VCaP (cell line): ENCODE data around the gene RBL1.
A peak's percentile ranks its signal among the peaks of the same experiment; 100 is the strongest.

Experiments used
- H3K27ac ChIP-seq: fragments of 450-650 bp; 2 replicates; pipeline ENCODE4 v1.5.1; 2017
- CTCF ChIP-seq: fragments of 450-650 bp; conservative IDR thresholded peaks from 2 replicates; pipeline ENCODE4 v1.5.1; 2017; ENCODE audit warnings: mild to moderate bottlenecking, moderate library complexity

Gene RBL1

DNA sequence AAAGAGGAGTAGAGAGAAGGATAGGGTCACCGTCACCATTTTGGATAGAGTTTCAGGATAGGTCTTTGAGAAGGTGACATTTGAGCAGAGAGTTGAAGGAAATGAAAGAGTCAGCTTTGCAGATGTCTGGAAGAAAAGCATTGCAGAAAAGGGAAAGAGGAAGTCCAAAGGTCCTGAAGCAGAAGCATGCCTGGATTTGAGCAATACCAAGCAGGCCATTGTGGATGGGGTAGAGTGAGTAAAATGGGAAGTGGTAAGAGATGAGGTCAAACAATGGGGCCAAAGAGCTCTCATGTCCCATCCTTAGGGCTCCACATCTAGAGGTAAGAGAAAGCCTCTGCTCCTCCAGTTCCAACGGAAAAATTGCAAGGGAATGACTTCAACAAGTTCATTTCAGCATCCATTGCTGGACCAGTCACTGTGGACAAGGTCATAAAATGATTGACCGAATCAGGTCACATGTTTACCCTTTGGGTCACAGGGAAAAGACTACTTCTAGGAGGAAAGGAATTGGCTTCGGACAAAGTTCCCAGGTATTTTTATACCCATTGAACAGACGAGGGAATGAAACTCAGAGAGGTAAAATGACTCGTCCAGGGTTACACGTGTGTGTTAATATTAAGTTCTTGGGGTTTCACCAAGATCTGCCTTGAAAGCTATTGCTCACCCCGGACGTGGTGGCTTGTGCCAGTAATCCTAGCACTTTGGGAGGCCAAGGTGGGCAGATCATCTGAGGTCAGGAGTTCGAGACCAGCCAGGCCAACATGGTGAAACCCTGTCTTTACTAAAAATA lies 137.7 kb downstream of the RBL1 start:
- no peak overlapping the region for H3K27ac ChIP-seq
- no peak for TF ChIP-seq CTCF

DNA sequence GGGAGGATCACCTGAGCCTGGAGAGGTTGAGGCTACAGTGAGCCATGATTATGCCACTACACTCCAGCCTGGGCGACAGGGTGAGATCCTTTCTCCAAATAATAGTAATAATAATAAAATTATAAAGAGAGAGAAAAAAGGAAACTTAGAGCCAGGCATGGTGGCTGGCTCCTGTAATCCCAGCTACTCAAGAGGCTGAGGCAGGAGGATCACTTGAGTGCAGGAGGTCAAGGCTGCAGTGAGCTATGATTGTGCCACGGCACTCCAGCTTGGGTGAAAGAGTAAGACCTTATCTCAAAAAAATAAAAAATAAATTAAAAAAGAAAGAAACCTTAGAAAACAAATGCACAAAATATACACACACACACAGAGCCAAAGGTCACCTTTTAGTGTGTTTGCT lies 139.1 kb downstream of the RBL1 start:
- no peak for TF ChIP-seq CTCF
- peak overlapping the region; percentile 90; the same call in 1 of the 2 replicates for H3K27ac ChIP-seq

GRCh38 chr20:36956016-36956415 lies 139.8 kb downstream of the RBL1 start:
- peak overlapping the region; percentile 90 for H3K27ac ChIP-seq
- no peak for TF ChIP-seq CTCF

- no peak for TF ChIP-seq CTCF
- peak overlapping the region; percentile 90 for H3K27ac ChIP-seq
Measured at GRCh38 chr20:36951979-36952738, 143.6 kb downstream of the RBL1 start.

DNA sequence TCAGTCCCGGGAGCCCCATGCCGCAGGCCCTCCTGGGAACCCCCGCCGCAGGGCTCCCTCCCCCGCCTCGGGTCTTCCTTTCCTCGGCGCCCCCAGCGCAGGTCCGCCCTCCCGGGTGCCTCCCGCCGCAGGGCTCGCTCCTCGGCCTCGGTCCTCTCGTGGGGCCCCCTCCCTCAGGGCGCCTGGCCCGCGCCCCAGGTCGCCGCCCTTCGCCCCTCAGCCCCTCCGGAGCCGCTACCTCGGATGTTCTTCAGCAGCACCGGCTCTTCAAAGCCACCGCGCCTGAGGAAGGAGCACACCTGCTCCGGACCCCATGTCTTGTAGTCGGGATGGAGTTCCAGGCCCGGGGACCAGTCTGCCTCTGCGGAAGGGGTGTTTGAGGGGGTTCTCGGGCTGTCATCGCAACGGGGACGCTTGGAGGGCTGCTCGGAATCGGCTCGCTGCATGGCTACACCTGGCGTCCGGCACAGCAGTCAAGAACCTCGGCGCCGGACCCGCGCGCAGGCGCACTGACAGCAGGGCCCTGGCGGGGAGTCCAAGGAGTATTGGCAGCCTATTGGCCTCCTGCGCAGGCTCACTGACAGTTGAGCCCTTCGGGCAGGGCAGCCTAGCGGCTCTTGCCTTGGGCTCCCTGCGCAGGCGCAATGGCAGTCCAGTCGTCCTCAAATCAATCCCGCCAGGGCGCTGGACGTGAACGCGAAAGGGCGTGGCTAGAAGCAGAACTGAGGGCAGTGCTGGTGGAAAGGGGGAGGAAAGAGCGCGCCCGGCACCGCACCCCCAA lies 144.4 kb downstream of the RBL1 start, which contains the start of gene SAMHD1:
SAMHD1 (minus strand) TSS at position 511 of the 781 bp plus-strand sequence; CDS start at position 446, 65 bp downstream.
- peak within 1 kb of the TSS; percentile 90 for H3K27ac ChIP-seq
- TF ChIP-seq CTCF, result no peak

DNA sequence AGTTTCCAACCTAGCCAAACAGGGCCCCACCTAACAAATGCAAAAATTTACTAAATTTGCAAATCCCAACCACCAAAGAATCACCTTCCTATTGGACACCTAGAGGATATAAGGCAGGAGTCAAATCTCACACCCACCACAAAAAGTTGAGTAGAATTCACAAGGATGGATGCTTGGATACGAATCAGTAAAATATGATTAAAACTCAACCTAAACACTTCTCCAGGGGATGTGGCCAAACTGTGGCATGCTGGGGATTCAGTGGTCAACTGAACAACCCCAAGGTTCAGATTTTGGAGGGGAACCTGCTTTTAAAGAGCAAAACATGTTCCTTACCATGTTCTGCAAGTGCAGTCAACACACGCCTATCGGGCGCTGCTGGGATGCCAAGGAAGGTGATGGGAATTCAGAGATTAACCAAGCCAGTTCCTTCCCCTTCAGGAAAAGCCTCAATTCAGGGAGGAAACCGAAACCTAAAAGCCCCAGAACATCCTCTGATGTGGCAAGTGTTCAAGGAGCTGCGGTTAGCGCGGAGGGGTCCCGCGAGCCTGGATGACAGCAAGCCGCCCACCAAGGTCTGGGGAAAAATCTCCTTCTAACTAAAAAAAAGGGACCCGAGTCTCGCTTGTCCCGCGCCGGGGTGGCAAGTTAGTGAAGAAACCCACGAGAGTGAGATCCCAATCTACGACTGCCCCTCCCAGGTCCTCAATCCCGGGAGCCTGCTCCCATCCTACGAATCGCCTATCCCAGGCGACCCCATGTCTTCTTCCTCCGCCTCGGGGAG lies 145.2 kb downstream of the RBL1 start:
- peak overlapping the region; percentile 90 for H3K27ac ChIP-seq
- no peak; the same call in 1 of the 2 replicates for TF ChIP-seq CTCF
